ENCODE data around the gene KLHL5.

Gene KLHL5, protein sequence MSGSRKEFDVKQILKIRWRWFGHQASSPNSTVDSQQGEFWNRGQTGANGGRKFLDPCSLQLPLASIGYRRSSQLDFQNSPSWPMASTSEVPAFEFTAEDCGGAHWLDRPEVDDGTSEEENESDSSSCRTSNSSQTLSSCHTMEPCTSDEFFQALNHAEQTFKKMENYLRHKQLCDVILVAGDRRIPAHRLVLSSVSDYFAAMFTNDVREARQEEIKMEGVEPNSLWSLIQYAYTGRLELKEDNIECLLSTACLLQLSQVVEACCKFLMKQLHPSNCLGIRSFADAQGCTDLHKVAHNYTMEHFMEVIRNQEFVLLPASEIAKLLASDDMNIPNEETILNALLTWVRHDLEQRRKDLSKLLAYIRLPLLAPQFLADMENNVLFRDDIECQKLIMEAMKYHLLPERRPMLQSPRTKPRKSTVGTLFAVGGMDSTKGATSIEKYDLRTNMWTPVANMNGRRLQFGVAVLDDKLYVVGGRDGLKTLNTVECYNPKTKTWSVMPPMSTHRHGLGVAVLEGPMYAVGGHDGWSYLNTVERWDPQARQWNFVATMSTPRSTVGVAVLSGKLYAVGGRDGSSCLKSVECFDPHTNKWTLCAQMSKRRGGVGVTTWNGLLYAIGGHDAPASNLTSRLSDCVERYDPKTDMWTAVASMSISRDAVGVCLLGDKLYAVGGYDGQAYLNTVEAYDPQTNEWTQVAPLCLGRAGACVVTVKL

DNA sequence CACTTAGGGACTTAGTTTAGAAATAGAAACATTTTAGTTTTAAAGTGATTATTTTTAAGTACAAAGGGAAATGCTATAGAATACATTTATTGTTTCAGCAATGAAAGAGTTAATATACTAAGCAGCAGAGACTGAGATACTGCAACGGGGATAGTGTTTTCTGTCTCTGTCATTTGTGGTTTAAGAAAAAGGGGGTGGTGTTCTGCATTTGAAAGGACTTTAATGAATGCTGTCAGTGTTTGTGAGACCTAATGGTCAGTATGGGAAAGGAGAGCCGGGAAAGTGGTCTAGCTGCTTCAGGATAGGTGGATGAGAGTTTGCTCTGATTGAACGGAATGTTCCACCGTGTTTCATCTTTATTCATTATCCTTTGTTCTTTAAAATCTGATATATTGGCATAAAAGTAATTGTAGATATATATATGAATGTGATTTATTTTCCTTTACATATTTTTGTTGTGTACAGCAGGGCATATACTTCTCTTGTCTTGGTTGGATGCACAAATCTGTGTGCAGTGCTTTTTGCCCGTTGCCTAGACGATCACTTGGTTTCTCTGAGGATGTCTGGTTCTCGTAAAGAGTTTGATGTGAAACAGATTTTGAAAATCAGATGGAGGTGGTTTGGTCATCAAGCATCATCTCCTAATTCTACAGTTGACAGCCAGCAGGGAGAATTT, at the start of gene KLHL5:
TSS of gene KLHL5 (plus strand) at position 139 of the 676 bp plus-strand sequence. CDS start at position 560, 421 bp downstream.
- Histone ChIP-seq H3K27ac (no peak within 1 kb of the TSS), H3K9me3 (replicated peaks in 1 of 11) (no peaks in the 10 kb centered on the region), H3K27me3 (no peaks in the 10 kb centered on the region), H3K36me3 (no peaks in the 10 kb centered on the region; a peak in 1 of 22 replicates), H3K4me2 (peak within 1 kb of the TSS in 4 of 11 experiments; percentile 1 to 13 (median 4); a peak in 3 of 22 replicates), H4K20me1 (peaks cover 0 to 47% (median 8%) of the 10 kb centered on the region in 11 experiments; a peak in 7 of 22 replicates), H3K4me1 (peaks cover 0 to 14% (median 0%) of the 10 kb centered on the region in 10 experiments; a peak in 7 of 20 replicates), H3K4me3 (no peak within 1 kb of the TSS), H3K9ac (no peak within 1 kb of the TSS)
- TF ChIP-seq Cebpa-rat (IDR thresholded peaks at IDR 0.05), result no peak

DNA sequence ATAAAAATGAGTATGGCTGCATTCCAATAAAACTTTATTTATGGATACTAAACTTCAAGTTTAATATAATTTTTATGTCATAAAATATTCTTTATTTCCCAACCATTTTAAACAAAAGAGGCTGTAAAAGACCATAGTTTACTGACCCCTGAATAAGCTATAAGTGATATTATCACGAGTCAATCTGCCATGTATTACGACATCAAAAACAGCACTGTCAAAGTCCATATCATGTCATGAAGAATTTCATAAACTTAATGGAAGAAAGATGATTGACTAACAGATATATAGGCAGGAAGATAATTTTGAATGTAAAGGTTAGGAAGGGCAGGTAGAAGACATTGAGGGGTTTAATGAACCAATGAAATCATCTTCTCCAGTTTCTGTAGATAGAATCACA, 48.0 kb upstream of the KLHL5 start:
- H3K36me3 ChIP-seq, result no peaks in the 10 kb centered on the region
- no peak overlapping the region for H3K9ac ChIP-seq
- no peak overlapping the region for H3K4me2 ChIP-seq
- no peaks in the 10 kb centered on the region for H4K20me1 ChIP-seq
- peaks cover 16 to 40% (median 29%) of the 10 kb centered on the region in 11 experiments; a peak in 20 of 22 replicates for H3K9me3 ChIP-seq (replicated peaks in 1 of 11)
- no peak overlapping the region for H3K27ac ChIP-seq
- H3K4me3 ChIP-seq, result no peak overlapping the region
- 0 out of 20 replicates have a peak, but pooled peaks cover 0 to 4% (median 0%) of the 10 kb centered on the region in 10 experiments for H3K4me1 ChIP-seq
- no peaks in the 10 kb centered on the region for H3K27me3 ChIP-seq
- TF ChIP-seq Cebpa-rat (IDR thresholded peaks at IDR 0.05), result no peak; a peak in 1 of 22 replicates

DNA sequence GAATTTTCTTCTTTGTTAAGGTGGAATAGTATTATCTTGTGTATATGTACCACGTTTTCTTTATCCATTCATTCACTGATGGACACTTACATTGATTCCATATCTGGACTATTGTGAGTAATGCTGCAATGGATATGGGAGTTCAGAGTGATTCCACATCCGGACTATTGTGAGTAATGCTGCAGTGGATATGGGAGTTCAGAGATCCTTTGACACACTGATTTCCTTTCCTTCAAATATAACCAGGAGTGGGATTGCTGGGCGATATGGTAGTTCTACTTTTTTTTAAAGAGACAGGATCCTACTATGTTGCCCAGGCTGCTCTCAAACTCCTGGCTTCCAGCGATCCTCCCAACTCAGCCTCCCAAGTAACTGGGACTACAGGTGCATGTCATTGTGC, 41.9 kb upstream of the KLHL5 start:
- no peaks in the 10 kb centered on the region for H3K36me3 ChIP-seq
- no peak for TF ChIP-seq Cebpa-rat (IDR thresholded peaks at IDR 0.05)
- H3K4me2 ChIP-seq, result no peak overlapping the region
- peaks cover 8 to 26% (median 20%) of the 10 kb centered on the region in 11 experiments; a peak in 16 of 22 replicates for H3K9me3 ChIP-seq (replicated peaks in 1 of 11)
- H3K9ac ChIP-seq, result no peak overlapping the region
- H3K4me1 ChIP-seq, result peaks cover 0 to 4% (median 0%) of the 10 kb centered on the region in 10 experiments; a peak in 2 of 20 replicates
- no peak overlapping the region for H3K4me3 ChIP-seq
- H4K20me1 ChIP-seq, result no peaks in the 10 kb centered on the region
- H3K27ac ChIP-seq, result no peak overlapping the region
- H3K27me3 ChIP-seq, result no peaks in the 10 kb centered on the region

DNA sequence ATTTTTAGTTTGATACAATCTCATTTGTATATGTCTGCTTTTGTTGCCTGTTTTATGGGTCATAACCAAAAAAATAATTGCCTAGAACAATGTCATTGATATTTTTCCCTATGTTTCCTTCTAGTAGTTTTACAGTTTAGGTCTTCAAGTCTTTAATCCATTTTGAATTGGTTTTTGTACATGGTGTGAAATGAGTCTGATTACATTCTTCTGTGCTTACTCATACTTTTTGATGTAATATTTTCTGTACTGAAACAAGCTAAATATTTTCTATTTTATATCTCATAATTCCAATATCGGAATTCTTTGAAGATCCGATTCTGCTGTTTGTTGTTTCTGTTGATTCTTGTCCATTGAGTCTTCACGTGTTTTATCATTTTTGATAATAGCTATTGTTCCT, 40.4 kb upstream of the KLHL5 start:
- no peak overlapping the region for H3K9ac ChIP-seq
- no peak overlapping the region for H3K4me3 ChIP-seq
- peaks cover 0 to 15% (median 8%) of the 10 kb centered on the region in 11 experiments; a peak in 7 of 22 replicates for H3K9me3 ChIP-seq (replicated peaks in 1 of 11)
- H3K27ac ChIP-seq, result no peak overlapping the region
- no peaks in the 10 kb centered on the region for H3K36me3 ChIP-seq
- H3K4me2 ChIP-seq, result no peak overlapping the region
- no peaks in the 10 kb centered on the region for H4K20me1 ChIP-seq
- H3K4me1 ChIP-seq, result peaks cover 0 to 18% (median 14%) of the 10 kb centered on the region in 10 experiments; a peak in 16 of 20 replicates
- no peaks in the 10 kb centered on the region for H3K27me3 ChIP-seq
- no peak for TF ChIP-seq Cebpa-rat (IDR thresholded peaks at IDR 0.05)

DNA sequence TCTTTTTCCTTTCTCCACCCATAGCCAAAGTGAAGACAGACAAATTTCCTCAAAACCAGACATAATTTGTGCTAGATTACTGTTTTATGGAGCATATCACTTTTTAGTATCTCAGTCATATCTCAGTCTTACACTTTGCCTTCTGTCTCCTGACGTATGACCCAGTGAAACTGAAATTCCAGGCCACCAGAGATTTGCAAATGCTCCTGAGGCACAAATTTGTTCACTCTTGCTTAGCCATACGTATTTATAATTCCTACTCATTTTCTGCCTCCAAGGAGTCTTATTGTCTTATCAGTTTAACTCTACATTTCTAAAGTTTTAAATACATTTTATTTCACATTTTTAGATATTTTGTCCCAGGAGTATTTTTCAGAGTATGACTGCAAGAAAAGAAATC, 39.8 kb upstream of the KLHL5 start:
- H3K4me3 ChIP-seq, result no peak overlapping the region
- no peak overlapping the region for H3K9ac ChIP-seq
- H3K27me3 ChIP-seq, result no peaks in the 10 kb centered on the region
- peaks cover 0 to 9% (median 4%) of the 10 kb centered on the region in 11 experiments; a peak in 5 of 22 replicates for H3K9me3 ChIP-seq (replicated peaks in 1 of 11)
- H3K36me3 ChIP-seq, result no peaks in the 10 kb centered on the region
- TF ChIP-seq Cebpa-rat (IDR thresholded peaks at IDR 0.05), result no peak
- peaks cover 3 to 24% (median 17%) of the 10 kb centered on the region in 10 experiments for H3K4me1 ChIP-seq
- no peaks in the 10 kb centered on the region for H4K20me1 ChIP-seq
- H3K27ac ChIP-seq, result no peak overlapping the region
- H3K4me2 ChIP-seq, result no peak overlapping the region

DNA sequence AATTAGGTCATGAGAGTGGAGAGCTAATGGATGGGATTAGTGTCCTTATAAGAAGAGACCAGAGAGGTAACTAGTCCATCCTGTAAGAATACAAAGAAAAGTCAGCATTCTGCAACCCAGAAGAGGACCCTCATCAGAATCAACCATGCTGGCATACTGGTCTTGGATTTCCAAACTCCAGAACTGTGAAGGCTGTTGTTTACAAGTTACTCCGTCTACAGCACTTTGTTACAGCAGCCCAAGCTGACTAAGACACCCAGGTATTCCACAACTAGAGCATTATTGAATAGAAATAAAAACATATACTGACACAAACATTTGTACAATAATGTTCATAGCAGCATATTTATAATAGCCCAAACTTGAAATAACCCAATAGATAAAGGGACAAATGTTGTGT, 39.0 kb upstream of the KLHL5 start:
- Histone ChIP-seq H3K4me3 (no peak overlapping the region), H3K9ac (no peak overlapping the region), H4K20me1 (no peaks in the 10 kb centered on the region), H3K4me2 (no peak overlapping the region), H3K9me3 (replicated peaks in 1 of 11) (peaks cover 0 to 9% (median 4%) of the 10 kb centered on the region in 11 experiments; a peak in 1 of 22 replicates), H3K27me3 (no peaks in the 10 kb centered on the region), H3K4me1 (peaks cover 11 to 32% (median 25%) of the 10 kb centered on the region in 10 experiments), H3K36me3 (no peaks in the 10 kb centered on the region), H3K27ac (no peak overlapping the region)
- no peak for TF ChIP-seq Cebpa-rat (IDR thresholded peaks at IDR 0.05)

DNA sequence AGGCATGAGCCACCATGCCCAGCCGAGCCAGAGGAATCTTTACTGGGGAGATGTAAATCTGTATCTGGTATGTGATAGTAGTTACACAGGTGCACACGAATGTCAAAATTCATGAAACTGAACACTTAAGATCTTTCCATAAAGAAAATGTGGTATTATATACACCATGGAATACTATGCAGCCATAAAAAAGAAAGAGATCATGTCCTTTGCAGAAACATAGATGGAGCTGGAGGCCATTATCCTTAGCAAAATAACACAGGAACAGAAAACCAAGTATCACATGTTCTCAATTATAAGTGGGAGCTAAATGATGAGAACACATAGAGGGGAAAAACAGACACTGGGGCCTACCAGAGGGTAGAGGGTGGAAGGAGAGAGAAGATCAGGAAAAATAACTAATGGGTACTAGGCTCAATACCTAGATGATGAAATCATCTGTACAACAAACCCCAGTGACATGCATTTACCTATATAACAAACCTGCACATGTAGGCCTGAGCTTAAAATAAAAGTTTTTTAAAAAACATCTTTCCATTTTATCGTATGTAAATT, 37.6 kb upstream of the KLHL5 start:
- no peak overlapping the region for H3K4me3 ChIP-seq
- peaks cover 0 to 9% (median 4%) of the 10 kb centered on the region in 11 experiments; a peak in 1 of 22 replicates for H3K9me3 ChIP-seq (replicated peaks in 1 of 11)
- no peak overlapping the region for H3K9ac ChIP-seq
- no peaks in the 10 kb centered on the region for H4K20me1 ChIP-seq
- no peak overlapping the region for H3K27ac ChIP-seq
- H3K4me2 ChIP-seq, result no peak overlapping the region
- TF ChIP-seq Cebpa-rat (IDR thresholded peaks at IDR 0.05), result no peak
- peaks cover 12 to 39% (median 32%) of the 10 kb centered on the region in 10 experiments for H3K4me1 ChIP-seq
- no peaks in the 10 kb centered on the region for H3K27me3 ChIP-seq
- H3K36me3 ChIP-seq, result no peaks in the 10 kb centered on the region

DNA sequence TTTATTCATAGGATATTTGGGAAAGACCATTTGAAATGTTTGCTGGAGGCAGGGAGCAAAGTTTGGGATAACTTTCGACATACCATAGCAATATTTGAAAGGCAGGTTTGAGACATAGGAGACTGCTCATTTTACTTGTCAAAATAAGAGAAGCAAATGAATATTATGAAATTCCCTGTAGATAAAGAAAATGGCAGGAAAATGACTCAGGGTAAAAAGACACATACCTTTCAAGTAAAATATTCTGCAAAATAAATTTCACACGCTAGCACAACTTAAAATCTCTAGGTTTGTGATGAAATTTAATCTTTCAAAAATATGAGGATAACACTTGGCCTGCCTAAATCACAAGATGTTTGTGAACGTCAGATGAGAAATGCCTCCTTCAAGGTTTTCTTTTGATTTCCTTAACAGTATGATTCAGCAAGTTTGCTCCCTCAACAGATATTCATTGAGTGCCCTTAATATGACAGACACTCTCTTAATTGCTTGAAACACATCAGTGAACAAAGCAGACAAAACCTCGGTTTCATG, 36.4 kb upstream of the KLHL5 start:
- no peak overlapping the region for H3K9ac ChIP-seq
- peak overlapping the region in 5 of 11 experiments; percentile 29 to 45 (median 40); a peak in 10 of 22 replicates for H3K4me2 ChIP-seq
- H3K27me3 ChIP-seq, result no peaks in the 10 kb centered on the region
- no peak overlapping the region for H3K4me3 ChIP-seq
- no peaks in the 10 kb centered on the region for H4K20me1 ChIP-seq
- no peaks in the 10 kb centered on the region for H3K36me3 ChIP-seq
- peak overlapping the region in 8 of 11 experiments; percentile 6 to 69 (median 28); a peak in 10 of 22 replicates for H3K27ac ChIP-seq
- H3K4me1 ChIP-seq, result peaks cover 12 to 39% (median 32%) of the 10 kb centered on the region in 10 experiments
- H3K9me3 ChIP-seq (replicated peaks in 1 of 11), result peaks cover 0 to 9% (median 4%) of the 10 kb centered on the region in 11 experiments; a peak in 1 of 22 replicates
- no peak for TF ChIP-seq Cebpa-rat (IDR thresholded peaks at IDR 0.05)

Measured in BLaER1 treated with 17β-estradiol and CSF1 and Interleukin-3, amounts not matched to agents 10 nM and 100 nM (cell line).